Neural crest cell (in vitro differentiated cells): ENCODE data around the gene SULT6B1. TPM values are rescaled to one million over a fixed set of nuclear protein-coding genes. Genes with fewer than 3 reads are reported as not detected.
"Not testable (repeated sequence)": the region's sequence is repeated elsewhere in the genome, so short reads cannot be mapped to it uniquely, and the experiment has no call there.

Experiments used
- DNase-seq: peaks from one replicate; pipeline ENCODE4 v3.0.0; 2021; ENCODE audit warnings: low read depth, mixed read lengths, low spot score
- H3K27ac Mint-ChIP-seq: one replicate; pipeline ENCODE4 v1.8.0; 2021; ENCODE audit warnings: mild to moderate bottlenecking, mixed read lengths; ENCODE audit not compliant: unreplicated experiment
- H3K27me3 Mint-ChIP-seq: 2 replicates; pipeline ENCODE4 v1.8.0; 2021; ENCODE audit warnings: low read depth, mild to moderate bottlenecking, mixed read lengths
- H3K36me3 Mint-ChIP-seq: 2 replicates; pipeline ENCODE4 v1.8.0; 2021; ENCODE audit warnings: low read depth, mild to moderate bottlenecking, mixed read lengths
- H3K4me1 Mint-ChIP-seq: 2 replicates; pipeline ENCODE4 v1.8.0; 2021; ENCODE audit warnings: mixed read lengths
- H3K4me3 Mint-ChIP-seq: one replicate; pipeline ENCODE4 v1.8.0; 2021; ENCODE audit warnings: mild to moderate bottlenecking, mixed read lengths
- H3K9me3 Mint-ChIP-seq: 2 replicates; pipeline ENCODE4 v1.8.0; 2021; ENCODE audit warnings: mixed read lengths
- total RNA-seq: library from RNA; stranded (reverse); gene quantifications from 2 replicates; pipeline ENCODE4 v1.2.1, GENCODE V29; 2021
- TF ChIP-seq, protein P1 (sequence below): fragments of 200-600 bp; sonication (generic); conservative IDR thresholded peaks from 2 replicates; pipeline ENCODE4 v1.5.0; 2021; ENCODE audit warnings: antibody characterized with exemption, mild to moderate bottlenecking

The SULT6B1 gene
- total RNA-seq, 1 donor from 2014 or later = not detected

DNA sequence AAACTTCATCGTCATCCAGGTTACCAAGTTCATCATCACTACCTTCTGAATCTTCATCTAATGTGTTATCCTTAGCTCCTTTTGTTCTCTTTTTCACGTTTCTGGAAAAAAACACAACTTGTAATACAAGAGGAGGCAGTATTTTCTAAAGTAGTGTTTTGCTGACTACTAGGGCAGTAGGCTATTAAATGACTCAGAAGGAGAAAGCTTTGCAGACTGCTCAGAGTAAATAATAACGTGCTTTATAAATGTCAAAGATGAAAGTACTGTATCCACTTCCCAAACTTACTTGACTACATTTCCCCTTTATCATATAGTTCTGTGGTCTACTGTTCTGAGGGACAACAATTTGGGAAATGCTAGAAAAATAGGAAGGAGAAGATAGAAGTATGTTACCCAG, 23.5 kb upstream of the SULT6B1 start:
- no peak overlapping the region for H3K27ac Mint-ChIP-seq
- no peaks in the 10 kb centered on the region for H3K27me3 Mint-ChIP-seq
- H3K4me1 Mint-ChIP-seq = peaks cover 3% of the 10 kb centered on the region
- no peak overlapping the region for H3K4me3 Mint-ChIP-seq
- TF ChIP-seq, protein P1, sequence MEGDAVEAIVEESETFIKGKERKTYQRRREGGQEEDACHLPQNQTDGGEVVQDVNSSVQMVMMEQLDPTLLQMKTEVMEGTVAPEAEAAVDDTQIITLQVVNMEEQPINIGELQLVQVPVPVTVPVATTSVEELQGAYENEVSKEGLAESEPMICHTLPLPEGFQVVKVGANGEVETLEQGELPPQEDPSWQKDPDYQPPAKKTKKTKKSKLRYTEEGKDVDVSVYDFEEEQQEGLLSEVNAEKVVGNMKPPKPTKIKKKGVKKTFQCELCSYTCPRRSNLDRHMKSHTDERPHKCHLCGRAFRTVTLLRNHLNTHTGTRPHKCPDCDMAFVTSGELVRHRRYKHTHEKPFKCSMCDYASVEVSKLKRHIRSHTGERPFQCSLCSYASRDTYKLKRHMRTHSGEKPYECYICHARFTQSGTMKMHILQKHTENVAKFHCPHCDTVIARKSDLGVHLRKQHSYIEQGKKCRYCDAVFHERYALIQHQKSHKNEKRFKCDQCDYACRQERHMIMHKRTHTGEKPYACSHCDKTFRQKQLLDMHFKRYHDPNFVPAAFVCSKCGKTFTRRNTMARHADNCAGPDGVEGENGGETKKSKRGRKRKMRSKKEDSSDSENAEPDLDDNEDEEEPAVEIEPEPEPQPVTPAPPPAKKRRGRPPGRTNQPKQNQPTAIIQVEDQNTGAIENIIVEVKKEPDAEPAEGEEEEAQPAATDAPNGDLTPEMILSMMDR = no peak
- peaks cover 49% of the 10 kb centered on the region for H3K36me3 Mint-ChIP-seq
- no peak for DNase-seq
- peaks cover 1% of the 10 kb centered on the region for H3K9me3 Mint-ChIP-seq

DNA sequence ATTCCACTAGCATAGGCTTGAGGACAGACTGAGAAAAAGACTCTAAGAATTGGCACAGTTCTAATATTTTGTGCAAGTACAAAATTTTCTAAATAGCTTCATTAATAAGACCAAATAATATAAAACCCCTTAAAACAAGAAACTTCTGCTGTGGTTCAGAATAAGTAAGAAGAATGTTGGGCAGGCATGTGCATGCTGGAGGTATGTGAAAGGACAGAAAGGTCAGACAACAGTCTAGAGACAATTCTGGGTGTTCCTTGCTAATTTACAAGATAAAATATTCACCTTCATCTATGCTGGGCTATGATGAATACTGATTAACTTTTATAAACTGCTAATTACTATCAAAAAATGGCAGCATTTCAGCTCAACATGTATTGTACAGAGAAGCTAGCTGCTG, 22.7 kb upstream of the SULT6B1 start:
- Mint-ChIP-seq H3K4me3 (no peak overlapping the region), H3K9me3 (peaks cover 5% of the 10 kb centered on the region), H3K27ac (no peak overlapping the region), H3K27me3 (no peaks in the 10 kb centered on the region), H3K36me3 (peaks cover 52% of the 10 kb centered on the region), H3K4me1 (peaks cover 3% of the 10 kb centered on the region)
- TF ChIP-seq, protein P1 = no peak
- DNase-seq = no peak

DNA sequence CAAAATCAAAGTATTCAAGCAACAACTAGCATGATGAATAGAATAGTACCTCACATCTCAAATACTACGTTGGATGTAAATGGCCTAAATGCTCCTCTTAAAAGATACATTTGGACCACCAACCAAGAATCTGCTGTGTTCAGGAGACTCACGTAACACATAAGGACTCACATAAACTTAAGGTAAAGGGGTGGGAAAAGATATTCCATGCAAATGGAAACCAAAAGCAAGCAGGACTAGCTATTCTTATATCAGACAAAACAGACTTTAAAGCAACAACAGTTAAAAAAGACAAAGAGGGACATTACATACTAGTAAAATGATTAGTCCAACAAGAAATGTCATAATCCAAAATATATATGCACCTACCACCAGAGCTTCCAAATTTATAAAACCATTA, 18.3 kb upstream of the SULT6B1 start:
- not testable (repeated sequence) for H3K27me3 Mint-ChIP-seq, H3K4me1 Mint-ChIP-seq, H3K27ac Mint-ChIP-seq, H3K4me3 Mint-ChIP-seq, DNase-seq
- H3K36me3 Mint-ChIP-seq = peaks cover 78% of the 10 kb centered on the region
- peaks cover 11% of the 10 kb centered on the region for H3K9me3 Mint-ChIP-seq

DNA sequence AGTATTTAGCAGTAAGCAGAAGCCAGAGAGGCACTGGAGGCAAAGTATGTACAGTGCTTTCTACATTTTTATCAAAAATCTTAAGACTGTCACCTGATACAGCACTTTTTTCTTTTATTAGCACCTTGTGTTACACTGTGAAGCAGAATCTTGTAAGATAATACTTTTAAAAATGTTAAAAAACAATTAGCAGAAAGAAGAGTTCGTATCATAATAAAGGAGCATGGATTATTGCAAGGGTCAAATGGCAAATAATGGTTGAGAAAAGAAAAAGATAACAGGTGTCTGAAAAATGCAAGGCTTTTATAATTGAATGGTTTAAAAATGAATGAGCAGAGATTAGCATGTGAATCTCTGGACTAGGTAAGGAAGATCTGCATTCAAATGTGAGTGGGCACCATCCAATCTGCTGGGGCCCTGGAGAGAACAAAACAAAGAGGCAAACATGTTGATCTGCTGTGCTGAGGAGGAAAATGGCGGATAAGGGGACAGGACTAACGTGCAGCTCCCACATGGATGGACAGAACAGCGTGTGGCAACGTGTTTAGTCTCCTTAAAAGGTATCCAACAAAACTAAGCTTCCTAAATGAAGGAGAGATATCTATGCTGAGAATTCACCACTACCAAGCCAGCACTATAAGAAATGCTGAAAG, 17.3 kb upstream of the SULT6B1 start:
- Mint-ChIP-seq H3K4me1 (peaks cover 4% of the 10 kb centered on the region), H3K27ac (no peak overlapping the region), H3K36me3 (peaks cover 73% of the 10 kb centered on the region), H3K27me3 (no peaks in the 10 kb centered on the region), H3K9me3 (peaks cover 11% of the 10 kb centered on the region), H3K4me3 (no peak overlapping the region)
- TF ChIP-seq, protein P1 = no peak
- no peak for DNase-seq

DNA sequence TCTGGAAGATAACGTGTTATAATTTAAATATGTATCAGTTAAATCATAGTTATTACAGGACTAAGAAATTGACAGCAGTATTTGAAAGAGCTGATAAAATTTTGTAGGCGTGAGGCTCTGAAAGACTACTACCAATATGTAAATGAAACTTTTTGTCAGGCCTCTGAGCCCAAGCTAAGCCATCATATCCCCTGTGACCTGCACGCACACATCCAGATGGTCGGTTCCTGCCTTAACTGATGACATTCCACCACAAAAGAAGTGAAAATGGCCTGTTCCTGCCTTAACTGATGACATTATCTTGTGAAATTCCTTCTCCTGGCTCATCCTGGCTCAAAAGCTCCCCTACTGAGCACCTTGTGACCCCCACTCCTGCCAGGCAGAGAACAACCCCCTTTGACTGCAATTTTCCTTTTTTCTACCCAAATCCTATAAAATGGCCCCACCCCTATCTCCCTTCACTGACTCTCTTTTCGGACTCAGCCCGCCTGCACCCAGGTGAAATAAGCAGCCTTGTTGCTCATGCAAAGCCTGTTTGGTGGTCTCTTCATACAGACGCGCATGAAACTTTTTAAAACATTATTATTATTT, 16.7 kb upstream of the SULT6B1 start:
- H3K27ac Mint-ChIP-seq, H3K4me3 Mint-ChIP-seq, H3K27me3 Mint-ChIP-seq, H3K4me1 Mint-ChIP-seq, DNase-seq: not testable (repeated sequence)
- H3K36me3 Mint-ChIP-seq = peaks cover 69% of the 10 kb centered on the region
- H3K9me3 Mint-ChIP-seq = peaks cover 11% of the 10 kb centered on the region

DNA sequence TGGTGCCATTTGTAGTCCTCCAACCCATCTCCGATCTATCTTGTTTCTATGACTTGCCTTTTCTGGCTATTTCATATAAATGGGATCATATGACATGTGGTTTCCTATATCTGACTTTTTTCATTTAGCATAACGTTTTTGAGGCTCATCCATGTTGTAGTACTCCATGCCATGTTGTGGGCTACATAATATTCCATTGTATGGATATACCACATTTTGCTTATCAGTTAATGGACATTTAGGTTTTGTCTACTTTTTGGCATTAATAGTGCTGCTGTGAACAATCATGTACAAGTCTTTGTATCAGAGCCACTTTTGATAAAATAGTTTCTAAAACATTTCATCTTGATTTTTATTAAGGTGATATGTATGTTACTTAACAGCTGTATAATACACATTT, 15.2 kb upstream of the SULT6B1 start:
- Mint-ChIP-seq H3K4me1 (peaks cover 4% of the 10 kb centered on the region), H3K4me3 (no peak overlapping the region), H3K36me3 (peaks cover 54% of the 10 kb centered on the region), H3K27me3 (no peaks in the 10 kb centered on the region), H3K27ac (no peak overlapping the region), H3K9me3 (peaks cover 11% of the 10 kb centered on the region)
- TF ChIP-seq, protein P1 = no peak
- no peak for DNase-seq
